Measurements from ENCODE around the gene TAF1C.

DNA sequence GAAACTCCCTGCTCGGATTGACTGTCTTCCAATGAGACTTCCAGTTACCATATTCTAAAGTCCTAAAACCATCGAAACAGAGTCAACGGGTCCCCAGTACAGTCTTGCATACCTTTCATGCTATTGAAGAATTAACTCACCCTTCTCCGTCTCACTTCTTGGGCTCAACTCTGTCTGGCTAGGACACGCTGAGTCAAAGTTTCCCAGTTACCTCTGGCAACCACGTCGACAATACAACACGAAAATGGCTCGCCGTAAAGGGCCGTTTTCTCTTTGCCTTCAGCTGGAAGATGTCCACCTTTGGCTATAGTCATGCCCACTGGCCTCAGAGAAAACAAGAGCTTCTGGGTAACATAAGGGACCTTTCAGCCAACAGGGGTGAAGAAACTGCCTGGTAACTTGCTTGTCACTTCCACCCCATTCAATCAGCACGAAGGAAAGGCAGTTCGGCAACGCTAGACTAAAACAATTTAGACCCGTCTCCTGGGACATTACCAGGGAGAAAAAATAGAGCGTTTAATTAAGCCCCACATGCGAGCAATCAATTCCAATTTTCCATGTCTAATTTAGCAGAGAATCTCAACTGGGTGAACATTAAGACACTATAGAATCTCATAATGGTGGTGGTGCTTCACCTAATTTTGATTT, 31.4 kb upstream of the TAF1C start:
- no peak for TF ChIP-seq RAD21 (IDR thresholded peaks at IDR 0.05; ENCODE audit: low read length)
- TF ChIP-seq, protein P1, sequence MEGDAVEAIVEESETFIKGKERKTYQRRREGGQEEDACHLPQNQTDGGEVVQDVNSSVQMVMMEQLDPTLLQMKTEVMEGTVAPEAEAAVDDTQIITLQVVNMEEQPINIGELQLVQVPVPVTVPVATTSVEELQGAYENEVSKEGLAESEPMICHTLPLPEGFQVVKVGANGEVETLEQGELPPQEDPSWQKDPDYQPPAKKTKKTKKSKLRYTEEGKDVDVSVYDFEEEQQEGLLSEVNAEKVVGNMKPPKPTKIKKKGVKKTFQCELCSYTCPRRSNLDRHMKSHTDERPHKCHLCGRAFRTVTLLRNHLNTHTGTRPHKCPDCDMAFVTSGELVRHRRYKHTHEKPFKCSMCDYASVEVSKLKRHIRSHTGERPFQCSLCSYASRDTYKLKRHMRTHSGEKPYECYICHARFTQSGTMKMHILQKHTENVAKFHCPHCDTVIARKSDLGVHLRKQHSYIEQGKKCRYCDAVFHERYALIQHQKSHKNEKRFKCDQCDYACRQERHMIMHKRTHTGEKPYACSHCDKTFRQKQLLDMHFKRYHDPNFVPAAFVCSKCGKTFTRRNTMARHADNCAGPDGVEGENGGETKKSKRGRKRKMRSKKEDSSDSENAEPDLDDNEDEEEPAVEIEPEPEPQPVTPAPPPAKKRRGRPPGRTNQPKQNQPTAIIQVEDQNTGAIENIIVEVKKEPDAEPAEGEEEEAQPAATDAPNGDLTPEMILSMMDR (conservative IDR thresholded peaks at IDR 0.05; ENCODE audit: low read depth, low read length): no peak
- TF ChIP-seq CEBPB (IDR thresholded peaks at IDR 0.05; ENCODE audit: low read depth, low read length): no peak
- TF ChIP-seq POLR2A (IDR thresholded peaks at IDR 0.05; ENCODE audit: low read depth, low read length): no peak
- TF ChIP-seq BHLHE40 (IDR thresholded peaks at IDR 0.05; ENCODE audit: low read depth, low read length): no peak
- no peak for TF ChIP-seq MAZ (IDR thresholded peaks at IDR 0.05; ENCODE audit: borderline replicate concordance, low read depth, low read length)
- no peak for TF ChIP-seq NFE2L2 (IDR thresholded peaks at IDR 0.05; ENCODE audit: low read depth, low read length)
- no peak for TF ChIP-seq SMC3 (IDR thresholded peaks at IDR 0.05; ENCODE audit: low read depth, low read length)
- no peak for TF ChIP-seq FOS (IDR thresholded peaks at IDR 0.05; ENCODE audit: low read depth, low read length)
- TF ChIP-seq, protein P2, sequence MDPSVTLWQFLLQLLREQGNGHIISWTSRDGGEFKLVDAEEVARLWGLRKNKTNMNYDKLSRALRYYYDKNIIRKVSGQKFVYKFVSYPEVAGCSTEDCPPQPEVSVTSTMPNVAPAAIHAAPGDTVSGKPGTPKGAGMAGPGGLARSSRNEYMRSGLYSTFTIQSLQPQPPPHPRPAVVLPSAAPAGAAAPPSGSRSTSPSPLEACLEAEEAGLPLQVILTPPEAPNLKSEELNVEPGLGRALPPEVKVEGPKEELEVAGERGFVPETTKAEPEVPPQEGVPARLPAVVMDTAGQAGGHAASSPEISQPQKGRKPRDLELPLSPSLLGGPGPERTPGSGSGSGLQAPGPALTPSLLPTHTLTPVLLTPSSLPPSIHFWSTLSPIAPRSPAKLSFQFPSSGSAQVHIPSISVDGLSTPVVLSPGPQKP (IDR thresholded peaks at IDR 0.05; ENCODE audit: borderline replicate concordance, low read depth, low read length): no peak
- no peak for TF ChIP-seq RCOR1 (IDR thresholded peaks at IDR 0.05; ENCODE audit: insufficient replicate concordance, low read length)
- no peak for TF ChIP-seq CHD1 (IDR thresholded peaks at IDR 0.05; ENCODE audit: low read depth, low read length)
- no peak for TF ChIP-seq MXI1 (IDR thresholded peaks at IDR 0.05; ENCODE audit: borderline replicate concordance, low read depth, low read length)
